CD14-positive monocyte (primary cell): Measurements from ENCODE around the gene HMX1. TPM values are rescaled to one million over a fixed set of nuclear protein-coding genes. Genes with fewer than 3 reads are reported as not detected.

Experiments used
- DNase-seq, 3 donors: peaks; one replicate each; pipeline ENCODE4 v3.0.0-alpha.2; 2011 to 2022
- H2AFZ ChIP-seq: 2 replicates; pipeline ENCODE4 v1.6.0; 2012; ENCODE audit warnings: mild to moderate bottlenecking, low read depth, low read length, inconsistent platforms; ENCODE audit not compliant: insufficient read depth, poor library complexity, severe bottlenecking
- H3K27ac ChIP-seq, 2 donors: 1 replicate in 1 of 2; 2 replicates in 1 of 2; pipeline ENCODE4 v1.5.1; 2012 to 2013; ENCODE audit warnings: low read length in 2 of 2, control low read depth in 1 of 2, inconsistent platforms in 1 of 2, low read depth in 1 of 2, mild to moderate bottlenecking in 1 of 2
- H3K27me3 ChIP-seq, 2 donors: one replicate each; pipeline versions ENCODE4 v1.6.0 to v1.6.1; 2011 to 2013; ENCODE audit warnings: low read length in 2 of 2; ENCODE audit not compliant: control insufficient read depth in 2 of 2, insufficient read depth in 2 of 2
- H3K36me3 ChIP-seq, 2 donors: replicated peaks in 1 of 2; 1 replicate in 1 of 2; 2 replicates in 1 of 2; pipeline versions ENCODE4 v1.5.1 to v1.6.1; 2012 to 2013; ENCODE audit warnings: low read length in 2 of 2, control low read depth in 1 of 2, inconsistent platforms in 1 of 2, mild to moderate bottlenecking in 1 of 2; ENCODE audit not compliant: insufficient read depth in 2 of 2, control insufficient read depth in 1 of 2
- H3K4me1 ChIP-seq, 2 donors: 1 replicate in 1 of 2; 2 replicates in 1 of 2; pipeline versions ENCODE4 v1.5.1 to v1.6.1; 2012 to 2013; ENCODE audit warnings: low read length in 2 of 2, control low read depth in 1 of 2, inconsistent platforms in 1 of 2, mild to moderate bottlenecking in 1 of 2, moderate library complexity in 1 of 2; ENCODE audit not compliant: insufficient read depth in 2 of 2, control insufficient read depth in 1 of 2
- H3K4me2 ChIP-seq: replicated peaks from 2 replicates; pipeline ENCODE3; 2012; ENCODE audit warnings: low read length, moderate library complexity, mild to moderate bottlenecking; ENCODE audit not compliant: poor library complexity, severe bottlenecking; ENCODE audit errors: extremely low read depth
- H3K4me3 ChIP-seq, 3 experiments: fragments of 200-600 bp in 1 of 3; sonication (generic) in 1 of 3; replicated peaks in 1 of 3; 1 replicate in 2 of 3; 2 replicates in 1 of 3; pipeline ENCODE4 v1.5.1; 2011 to 2013; ENCODE audit warnings: low read length in 3 of 3, mild to moderate bottlenecking in 3 of 3, control low read depth in 2 of 3, low read depth in 2 of 3, inconsistent platforms in 1 of 3, moderate library complexity in 1 of 3
- H3K79me2 ChIP-seq: 2 replicates; pipeline ENCODE4 v1.6.0; 2012; ENCODE audit warnings: mild to moderate bottlenecking, control low read depth, inconsistent platforms, low read length, moderate library complexity; ENCODE audit not compliant: insufficient read depth
- H3K9ac ChIP-seq: 2 replicates; pipeline ENCODE4 v1.6.0; 2017; ENCODE audit warnings: low read length, mild to moderate bottlenecking; ENCODE audit not compliant: insufficient read depth, poor library complexity, severe bottlenecking
- H3K9me3 ChIP-seq, 2 donors: replicated peaks in 1 of 2; 1 replicate in 1 of 2; 2 replicates in 1 of 2; pipeline versions ENCODE4 v1.5.1 to v1.6.1; 2012 to 2013; ENCODE audit warnings: low read length in 2 of 2, control low read depth in 1 of 2; ENCODE audit not compliant: control insufficient read depth in 1 of 2, insufficient read depth in 1 of 2
- H4K20me1 ChIP-seq: 2 replicates; pipeline ENCODE4 v1.6.0; 2012; ENCODE audit warnings: mild to moderate bottlenecking, low read length, control low read depth, moderate library complexity; ENCODE audit not compliant: insufficient read depth
- H3K27ac Mint-ChIP-seq, 7 donors: one replicate each; pipeline ENCODE4 v1.8.0; 2020; ENCODE audit warnings: mild to moderate bottlenecking in 7 of 7, mixed read lengths in 7 of 7, moderate library complexity in 6 of 7, inconsistent platforms in 2 of 7
- H3K27me3 Mint-ChIP-seq, 3 donors: one replicate each; pipeline ENCODE4 v1.8.0; 2021 to 2022; ENCODE audit warnings: low read depth in 3 of 3, mild to moderate bottlenecking in 3 of 3, mixed read lengths in 3 of 3, moderate library complexity in 3 of 3, inconsistent platforms in 1 of 3
- H3K36me3 Mint-ChIP-seq, 2 donors: one replicate each; pipeline ENCODE4 v1.8.0; 2020; ENCODE audit warnings: mixed read lengths in 2 of 2, inconsistent platforms in 1 of 2, mild to moderate bottlenecking in 1 of 2
- H3K4me1 Mint-ChIP-seq: one replicate; pipeline ENCODE4 v1.8.0; 2020; ENCODE audit warnings: mild to moderate bottlenecking, mixed read lengths
- H3K4me3 Mint-ChIP-seq, 2 donors: one replicate each; pipeline ENCODE4 v1.8.0; 2020; ENCODE audit warnings: mild to moderate bottlenecking in 2 of 2, mixed read lengths in 2 of 2, moderate library complexity in 1 of 2
- H3K9me3 Mint-ChIP-seq, 7 donors: one replicate each; pipeline ENCODE4 v1.8.0; 2020 to 2022; ENCODE audit warnings: mixed read lengths in 7 of 7, mild to moderate bottlenecking in 6 of 7, moderate library complexity in 6 of 7, inconsistent platforms in 2 of 7
- WGBS: methylation state at CpG from one replicate; pipeline ENCODE4 v1.1.5; 2013; ENCODE audit warnings: missing lambda C conversion rate; ENCODE audit not compliant: insufficient coverage; 5-methylcytosine and 5-hydroxymethylcytosine counted together
- intact Hi-C, 2 donors: fragments of 100-400 bp; cut with micrococcal nuclease; formaldehyde crosslinking; loops; one replicate each; pipeline versions ENCODE4 v1.15.0 to v1.15.1; 2023
- polyA plus RNA-seq, 3 donors: library from polyadenylated mRNA; depleted of rRNA in 1 of 3; unstranded in 2 of 3; stranded (reverse) in 1 of 3; fragments of 300-500 nt in 2 of 3; fragments of >200 nt in 1 of 3; fragmentation: Illumina TruSeq in 2 of 3; gene quantifications; 1 replicate in 2 of 3; 2 replicates in 1 of 3; pipeline ENCODE4 v1.2.3, GENCODE V29; 2012 to 2021
- TF ChIP-seq, protein P1 (sequence below): fragments of 200-600 bp; IDR thresholded peaks from one replicate; pipeline ENCODE4 v1.8.0; 2022; ENCODE audit warnings: antibody characterized with exemption, mild to moderate bottlenecking

Gene HMX1
- polyA plus RNA-seq, 3 donors = not detected

- Histone ChIP-seq H3K27me3 (peaks cover 13 to 33% of the 10 kb centered on the region in 2 donors), H3K4me1 (no peaks in the 10 kb centered on the region), H4K20me1 (no peaks in the 10 kb centered on the region), H3K9ac (no peak overlapping the region), H3K79me2 (no peaks in the 10 kb centered on the region), H3K4me3 (no peak overlapping the region), H3K9me3 (peaks cover 6 to 16% of the 10 kb centered on the region in 2 donors), H3K4me2 (no peak overlapping the region), H3K36me3 (no peaks in the 10 kb centered on the region), H3K27ac (no peak overlapping the region), H2AFZ (no peak overlapping the region)
- Mint-ChIP-seq H3K36me3 (no peaks in the 10 kb centered on the region), H3K9me3 (peaks cover 0 to 13% (median 5%) of the 10 kb centered on the region in 7 donors), H3K27ac (no peak overlapping the region), H3K4me3 (no peak overlapping the region), H3K27me3 (peaks cover 33 to 56% (median 52%) of the 10 kb centered on the region in 3 donors), H3K4me1 (peaks cover under 1% of the 10 kb centered on the region)
- intact Hi-C loops = no loop called here
- DNase-seq = no peak
- 87% methylated on average over 16 of the region's 20 CpGs for whole genome bisulfite sequencing
- TF ChIP-seq, protein P1, sequence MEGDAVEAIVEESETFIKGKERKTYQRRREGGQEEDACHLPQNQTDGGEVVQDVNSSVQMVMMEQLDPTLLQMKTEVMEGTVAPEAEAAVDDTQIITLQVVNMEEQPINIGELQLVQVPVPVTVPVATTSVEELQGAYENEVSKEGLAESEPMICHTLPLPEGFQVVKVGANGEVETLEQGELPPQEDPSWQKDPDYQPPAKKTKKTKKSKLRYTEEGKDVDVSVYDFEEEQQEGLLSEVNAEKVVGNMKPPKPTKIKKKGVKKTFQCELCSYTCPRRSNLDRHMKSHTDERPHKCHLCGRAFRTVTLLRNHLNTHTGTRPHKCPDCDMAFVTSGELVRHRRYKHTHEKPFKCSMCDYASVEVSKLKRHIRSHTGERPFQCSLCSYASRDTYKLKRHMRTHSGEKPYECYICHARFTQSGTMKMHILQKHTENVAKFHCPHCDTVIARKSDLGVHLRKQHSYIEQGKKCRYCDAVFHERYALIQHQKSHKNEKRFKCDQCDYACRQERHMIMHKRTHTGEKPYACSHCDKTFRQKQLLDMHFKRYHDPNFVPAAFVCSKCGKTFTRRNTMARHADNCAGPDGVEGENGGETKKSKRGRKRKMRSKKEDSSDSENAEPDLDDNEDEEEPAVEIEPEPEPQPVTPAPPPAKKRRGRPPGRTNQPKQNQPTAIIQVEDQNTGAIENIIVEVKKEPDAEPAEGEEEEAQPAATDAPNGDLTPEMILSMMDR = no peak
These were observed 20.1 kb downstream of the HMX1 start for GRCh38 chr4:8851321-8852117.

DNA sequence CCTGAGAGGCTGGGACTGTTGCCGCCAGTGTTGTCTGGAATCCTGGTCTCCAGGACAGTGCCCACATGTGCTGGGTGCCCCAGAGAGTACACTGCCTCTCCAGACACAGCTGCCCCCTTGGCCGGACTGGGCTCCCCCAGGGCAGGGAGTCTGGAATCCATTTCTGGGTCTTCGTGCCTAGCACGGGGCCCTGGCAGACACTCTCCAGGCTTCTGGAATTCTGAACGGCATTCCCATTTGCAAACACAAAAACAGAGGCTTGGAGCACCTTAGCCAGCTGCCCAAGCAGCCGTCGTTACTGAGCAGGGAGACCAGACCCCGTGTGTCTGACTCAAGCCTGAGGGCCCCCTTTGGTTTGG is 20.8 kb downstream of the HMX1 start:
- Histone ChIP-seq H3K27me3 (peaks cover 6 to 26% of the 10 kb centered on the region in 2 donors), H3K9ac (no peak overlapping the region), H3K4me3 (no peak overlapping the region), H3K36me3 (no peaks in the 10 kb centered on the region), H3K4me2 (no peak overlapping the region), H3K4me1 (no peaks in the 10 kb centered on the region), H3K27ac (no peak overlapping the region), H3K79me2 (no peaks in the 10 kb centered on the region), H2AFZ (no peak overlapping the region), H4K20me1 (no peaks in the 10 kb centered on the region), H3K9me3 (peaks cover 6 to 9% of the 10 kb centered on the region in 2 donors)
- intact Hi-C loops = no loop called here
- TF ChIP-seq, protein P1 = no peak
- peaks cover 26 to 49% (median 47%) of the 10 kb centered on the region in 3 donors for H3K27me3 Mint-ChIP-seq
- H3K36me3 Mint-ChIP-seq = no peaks in the 10 kb centered on the region
- peaks cover 0 to 13% (median 5%) of the 10 kb centered on the region in 7 donors for H3K9me3 Mint-ChIP-seq
- no peak overlapping the region for H3K27ac Mint-ChIP-seq
- no peak for DNase-seq
- no peak overlapping the region for H3K4me3 Mint-ChIP-seq
- WGBS = 92% methylated on average over 5 of the region's 8 CpGs
- no peaks in the 10 kb centered on the region for H3K4me1 Mint-ChIP-seq
